Astrocyte (in vitro differentiated cells and primary cell): ENCODE data around the gene FOXM1.

ENCODE experiments used
- CTCF ChIP-seq: IDR thresholded peaks from 2 replicates; pipeline ENCODE4 v1.5.1; 2011; ENCODE audit warnings: low read depth, mild to moderate bottlenecking, inconsistent platforms, low read length, moderate library complexity; ENCODE audit not compliant: insufficient read depth
- EZH2 ChIP-seq: IDR thresholded peaks from 2 replicates; pipeline ENCODE4 v1.6.1; 2012; ENCODE audit warnings: mild to moderate bottlenecking, low read length, inconsistent platforms; ENCODE audit not compliant: insufficient read depth

DNA sequence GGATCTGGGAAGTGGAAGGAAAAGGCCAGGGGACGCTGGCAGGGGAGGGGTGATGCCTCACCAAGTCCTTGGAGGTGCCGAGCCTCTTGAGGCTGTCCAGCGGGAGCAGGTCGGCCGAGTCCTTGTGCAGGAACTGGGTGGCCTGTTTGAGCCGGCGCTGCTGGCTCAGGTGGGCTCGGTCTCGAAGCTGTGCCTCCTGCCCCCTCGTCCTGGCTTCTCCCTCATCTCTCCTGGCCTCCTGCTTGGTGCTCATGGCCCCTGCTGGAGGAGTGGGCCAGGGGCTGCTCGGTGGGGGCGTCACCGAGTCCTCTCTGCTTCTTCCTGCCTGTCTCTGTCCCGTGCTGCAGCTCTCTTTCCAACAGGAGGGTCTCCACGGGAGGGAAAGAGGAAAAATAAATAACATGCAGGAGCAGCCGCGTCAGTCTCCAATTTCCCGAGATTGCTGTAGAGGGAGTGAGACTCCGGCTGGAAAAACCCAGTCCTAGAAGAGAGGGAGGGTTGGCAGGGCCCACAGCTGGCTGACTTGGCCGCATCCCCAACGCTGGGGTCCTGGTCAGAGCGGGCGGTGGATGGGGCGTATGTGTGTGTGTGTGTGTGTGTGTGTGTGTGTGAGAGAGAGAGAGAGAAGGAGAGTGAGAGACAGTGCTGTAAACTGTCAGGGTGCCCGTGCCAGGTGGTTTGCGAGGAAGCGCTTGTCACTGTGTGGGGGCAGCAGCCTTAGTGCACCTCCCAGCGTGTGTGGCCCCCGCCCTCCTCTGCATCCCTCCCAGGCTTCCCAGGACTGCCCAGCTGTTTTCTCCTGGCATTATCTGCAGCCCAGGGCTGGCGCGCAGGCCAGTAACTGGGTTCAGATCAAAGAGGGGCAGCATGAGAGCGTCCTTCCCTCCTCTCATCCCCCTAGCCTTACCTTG lies 42.1 kb downstream of the FOXM1 start, which contains the start of gene NRIP2:
- TF ChIP-seq CTCF (no peak), EZH2 (no peak)
